HepG2 (cell line): Measurements from ENCODE around the gene LIPH. TPM values are rescaled to one million over a fixed set of nuclear protein-coding genes. Genes with fewer than 3 reads are reported as not detected.

Source experiments
- ARNTL ChIP-seq: sonication (generic); formaldehyde crosslinking; IDR thresholded peaks from 2 replicates; pipeline ENCODE4 v1.4.0; 2020; ENCODE audit warnings: mild to moderate bottlenecking, missing genetic modification reagents
- BHLHE40 ChIP-seq: IDR thresholded peaks from 2 replicates; pipeline ENCODE4 v1.6.1; 2011; ENCODE audit warnings: low read length, improper control_type of control experiment
- FIP1L1 ChIP-seq: fragments of 200-400 bp; formaldehyde crosslinking; IDR thresholded peaks from 2 replicates; pipeline ENCODE4 v1.6.1; 2018; ENCODE audit warnings: low read depth, mild to moderate bottlenecking, low read length, moderate library complexity, borderline replicate concordance; ENCODE audit not compliant: insufficient read depth
- FOXO1 ChIP-seq: sonication (generic); formaldehyde crosslinking; IDR thresholded peaks from 2 replicates; pipeline ENCODE4 v1.4.0; 2020; ENCODE audit warnings: missing genetic modification reagents
- GLI4 ChIP-seq: sonication (generic); formaldehyde crosslinking; IDR thresholded peaks from 2 replicates; pipeline ENCODE4 v1.5.1; 2020; ENCODE audit warnings: missing genetic modification reagents, mild to moderate bottlenecking, moderate library complexity, borderline replicate concordance
- KDM1A ChIP-seq: IDR thresholded peaks from 2 replicates; pipeline ENCODE4 v1.6.1; 2016; ENCODE audit warnings: missing compliant biosample characterization
- KDM5B ChIP-seq: sonication (generic); formaldehyde crosslinking; IDR thresholded peaks from 2 replicates; pipeline ENCODE4 v1.4.0; 2020; ENCODE audit warnings: missing genetic modification reagents, mild to moderate bottlenecking, borderline replicate concordance
- LCORL ChIP-seq, 2 experiments: fragments of 450-650 bp in 1 of 2; sonication (generic) in 1 of 2; formaldehyde crosslinking in 1 of 2; IDR thresholded peaks; 2 replicates each; pipeline versions ENCODE4 v1.5.0 to v1.6.1; 2017 to 2020; ENCODE audit warnings: antibody characterized with exemption in 1 of 2, missing genetic modification reagents in 1 of 2
- PRDM10 ChIP-seq: sonication (generic); formaldehyde crosslinking; IDR thresholded peaks from 2 replicates; pipeline ENCODE4 v1.4.0; 2020; ENCODE audit warnings: low read depth, missing genetic modification reagents
- RBAK ChIP-seq: sonication (generic); formaldehyde crosslinking; IDR thresholded peaks from 2 replicates; pipeline ENCODE4 v1.5.1; 2020; ENCODE audit warnings: mild to moderate bottlenecking, missing genetic modification reagents
- RFX1 ChIP-seq: fragments of 450-650 bp; IDR thresholded peaks from 2 replicates; pipeline ENCODE4 v1.6.1; 2017
- RNF219 ChIP-seq: sonication (generic); formaldehyde crosslinking; IDR thresholded peaks from 2 replicates; pipeline ENCODE4 v1.5.0; 2020; ENCODE audit warnings: mild to moderate bottlenecking, missing genetic modification reagents
- TBX2 ChIP-seq: sonication (generic); formaldehyde crosslinking; IDR thresholded peaks from 2 replicates; pipeline ENCODE4 v1.5.0; 2020; ENCODE audit warnings: missing genetic modification reagents, mild to moderate bottlenecking, borderline replicate concordance
- ZBTB20 ChIP-seq: sonication (generic); formaldehyde crosslinking; IDR thresholded peaks from 2 replicates; pipeline ENCODE4 v1.8.1; 2023; ENCODE audit warnings: missing genetic modification reagents, low read depth, mild to moderate bottlenecking, borderline replicate concordance
- ZNF281 ChIP-seq: sonication (generic); formaldehyde crosslinking; IDR thresholded peaks from 2 replicates; pipeline ENCODE4 v1.4.0; 2020; ENCODE audit warnings: missing genetic modification reagents, borderline replicate concordance
- ZNF343 ChIP-seq: sonication (generic); formaldehyde crosslinking; IDR thresholded peaks from 2 replicates; pipeline ENCODE4 v1.4.0; 2020; ENCODE audit warnings: mild to moderate bottlenecking, missing genetic modification reagents
- ZNF570 ChIP-seq: sonication (generic); formaldehyde crosslinking; IDR thresholded peaks from 2 replicates; pipeline ENCODE4 v1.4.0; 2020; ENCODE audit warnings: mild to moderate bottlenecking, missing genetic modification reagents, borderline replicate concordance
- ZNF816 ChIP-seq: sonication (generic); formaldehyde crosslinking; IDR thresholded peaks from 2 replicates; pipeline ENCODE4 v1.8.0; 2022; ENCODE audit warnings: missing genetic modification reagents, mild to moderate bottlenecking, borderline replicate concordance
- ZNF891 ChIP-seq: sonication (generic); formaldehyde crosslinking; IDR thresholded peaks from 2 replicates; pipeline ENCODE4 v1.5.0; 2020; ENCODE audit warnings: mild to moderate bottlenecking, missing genetic modification reagents
- polyA plus RNA-seq, 8 experiments: library from polyadenylated mRNA; depleted of rRNA in 3 of 8; stranded (reverse) in 7 of 8; unstranded in 1 of 8; fragments of >200 nt; fragmentation: Illumina TruSeq in 4 of 8; extraction: Trizol in 4 of 8; gene quantifications; 2 replicates each; pipeline versions ENCODE4 v1.2.1 to v1.2.3, GENCODE V29; 2011 to 2016; ENCODE audit warnings: low read depth in 4 of 8, missing spikeins in 1 of 8, mixed read lengths in 1 of 8; ENCODE audit not compliant: insufficient read depth in 1 of 8
- total RNA-seq, 5 experiments: library from RNA; depleted of rRNA; stranded (reverse); fragments of >200 nt; fragmentation: Illumina TruSeq; extraction: Trizol; gene quantifications; 2 replicates each; pipeline ENCODE4 v1.2.3, GENCODE V29; 2016; ENCODE audit warnings: low read depth in 1 of 5

Gene LIPH
- total and polyA plus RNA-seq, 2 of the 13 experiments (the other 11 are each of a cell fraction or from before 2014, with no cell fraction given): 0.09 to 0.34 TPM

- TF ChIP-seq PRDM10 (CRISPR knock-in tag) (peak; percentile 76), FOXO1 (peak; percentile 86), ZNF343 (CRISPR knock-in tag) (peak; percentile 49; the same call in 1 of the 2 replicates), ZNF816 (peak; percentile 76; the same call in 1 of the 2 replicates), RFX1 (no peak), KDM1A (CRISPR knock-in tag) (no peak), BHLHE40 (peak; percentile 65; the same call in 1 of the 2 replicates), ARNTL (CRISPR knock-in tag) (0 out of 2 replicates have a peak, but pooled peaks have one; percentile 57), RNF219 (CRISPR knock-in tag) (no peak), TBX2 (CRISPR knock-in tag) (peak; percentile 92), FIP1L1 (no peak), GLI4 (CRISPR knock-in tag) (peak; percentile 80), ZNF891 (peak; percentile 68; the same call in 1 of the 2 replicates), ZBTB20 (CRISPR knock-in tag) (peak; percentile 73), LCORL (IDR thresholded peaks at IDR 0.05) (no peak), LCORL (CRISPR knock-in tag; IDR thresholded peaks at IDR 0.05) (peak; percentile 92), ZNF570 (CRISPR knock-in tag) (no peak; the same call in 1 of the 2 replicates), KDM5B (CRISPR knock-in tag) (peak; percentile 86; the same call in 1 of the 2 replicates), RBAK (no peak), ZNF281 (CRISPR knock-in tag) (peak; percentile 37; the same call in 1 of the 2 replicates)
Measured at GRCh38 chr3:185498503-185499396, 53.6 kb downstream of the LIPH start, which contains the start of gene TMEM41A (continued).
